GM21390 (cell line): ENCODE measurements around the gene MAGEF1.
"Not testable (repeated sequence)": the region's sequence is repeated elsewhere in the genome, so short reads cannot be mapped to it uniquely, and the experiment has no call there.

Experiments
- ATAC-seq: cut with Tn5 transposase; IDR thresholded peaks from one replicate; pipeline ENCODE4 v1.9.1; 2021; ENCODE audit not compliant: unreplicated experiment

Gene MAGEF1

DNA sequence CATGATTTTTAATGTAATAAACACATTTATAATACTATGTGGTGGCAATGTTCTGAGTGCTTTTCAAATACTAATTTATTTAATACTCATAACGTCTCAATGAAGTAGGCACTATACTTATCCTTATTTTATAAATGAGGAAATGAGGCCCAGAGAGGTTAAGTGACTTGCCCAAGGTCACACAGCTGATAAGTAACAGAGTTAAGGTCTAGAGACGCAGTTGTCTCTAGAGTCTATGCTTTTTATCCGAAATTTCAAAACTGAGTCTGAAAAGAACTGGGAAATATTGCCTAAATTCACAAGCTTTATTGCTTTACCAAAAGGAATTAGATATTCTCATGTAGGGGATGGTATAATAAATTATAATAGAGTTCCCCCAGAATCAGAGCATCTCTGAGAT, 31.4 kb upstream of the MAGEF1 start:
- ATAC-seq = no peak

DNA sequence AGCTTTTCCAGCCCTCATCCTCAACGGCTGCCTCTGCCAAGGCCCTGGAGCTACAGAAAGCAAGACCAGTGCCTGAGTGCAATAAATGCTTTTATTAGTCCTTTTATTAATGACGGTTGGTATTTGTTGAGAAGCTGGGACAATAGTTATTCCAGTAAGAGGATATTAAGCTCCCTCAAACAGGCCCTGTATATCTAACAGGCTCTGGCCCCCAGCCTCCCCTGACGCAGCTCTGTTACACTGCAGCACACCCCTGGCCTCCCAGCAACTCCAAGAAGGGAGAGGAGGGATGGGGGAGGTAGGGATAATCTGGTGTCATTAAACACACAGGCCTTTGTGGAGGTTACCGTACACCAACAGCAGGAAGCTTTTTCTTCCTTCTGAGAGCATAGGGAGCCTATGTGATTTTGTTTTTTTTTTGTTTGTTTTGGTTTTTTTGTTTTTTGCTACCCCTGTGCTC, 30.8 kb upstream of the MAGEF1 start:
- no peak for ATAC-seq

DNA sequence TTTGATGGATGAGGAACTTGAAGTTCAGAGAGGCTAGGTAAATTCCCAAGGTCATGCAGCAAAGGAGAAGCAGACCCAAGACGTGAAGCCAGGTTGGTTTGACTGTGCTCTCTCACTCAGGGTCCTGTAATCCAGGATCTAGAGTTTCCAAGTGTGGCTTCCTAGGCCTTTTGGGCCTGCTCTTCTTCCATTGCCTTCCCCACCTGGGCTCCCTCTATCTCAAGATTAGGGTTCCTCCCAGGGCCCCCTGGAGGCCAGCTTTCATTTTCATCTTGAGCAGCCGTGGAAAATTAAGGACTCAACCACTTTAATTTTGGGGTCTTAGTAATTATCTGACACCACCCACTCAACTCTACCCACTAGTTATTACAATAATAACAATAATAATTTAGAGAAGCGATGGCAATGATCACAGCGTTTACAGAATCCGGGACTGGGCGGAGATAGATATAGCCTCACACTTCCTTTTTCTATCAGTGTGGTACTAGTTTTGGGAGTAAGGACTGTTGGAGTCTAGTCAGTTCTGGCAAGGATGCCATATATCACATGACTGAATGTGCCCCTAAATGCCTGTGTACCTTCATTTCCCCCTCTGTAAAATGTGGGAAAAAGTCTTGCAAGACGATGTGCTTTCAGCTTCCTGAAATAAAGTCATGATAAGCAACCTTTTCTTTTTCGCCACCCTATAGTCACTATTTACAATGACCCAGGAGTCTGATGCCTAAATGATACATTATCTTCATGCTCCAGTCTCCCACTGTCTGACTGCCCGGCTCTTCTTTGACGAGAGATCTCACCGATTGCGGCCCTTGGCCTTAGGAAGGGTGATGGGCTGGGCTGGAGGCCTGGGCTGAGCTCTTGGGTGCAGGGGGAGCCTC, 30.2 kb upstream of the MAGEF1 start:
- no peak for ATAC-seq

DNA sequence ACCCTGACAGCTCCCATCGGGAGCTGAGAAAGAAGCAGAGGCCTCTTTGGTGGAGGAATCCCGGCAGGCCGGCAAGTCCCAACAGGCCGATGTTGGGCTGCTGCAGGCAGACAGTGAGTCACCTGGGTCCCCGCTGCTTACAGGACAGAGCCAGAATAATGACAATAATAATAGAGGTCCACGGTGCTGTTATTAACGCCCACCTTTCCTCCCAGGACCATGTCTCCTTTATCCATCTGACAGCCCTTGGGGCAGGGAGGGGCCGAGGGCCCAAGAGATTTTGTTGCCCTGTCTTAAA, 29.3 kb upstream of the MAGEF1 start:
- ATAC-seq = no peak

DNA sequence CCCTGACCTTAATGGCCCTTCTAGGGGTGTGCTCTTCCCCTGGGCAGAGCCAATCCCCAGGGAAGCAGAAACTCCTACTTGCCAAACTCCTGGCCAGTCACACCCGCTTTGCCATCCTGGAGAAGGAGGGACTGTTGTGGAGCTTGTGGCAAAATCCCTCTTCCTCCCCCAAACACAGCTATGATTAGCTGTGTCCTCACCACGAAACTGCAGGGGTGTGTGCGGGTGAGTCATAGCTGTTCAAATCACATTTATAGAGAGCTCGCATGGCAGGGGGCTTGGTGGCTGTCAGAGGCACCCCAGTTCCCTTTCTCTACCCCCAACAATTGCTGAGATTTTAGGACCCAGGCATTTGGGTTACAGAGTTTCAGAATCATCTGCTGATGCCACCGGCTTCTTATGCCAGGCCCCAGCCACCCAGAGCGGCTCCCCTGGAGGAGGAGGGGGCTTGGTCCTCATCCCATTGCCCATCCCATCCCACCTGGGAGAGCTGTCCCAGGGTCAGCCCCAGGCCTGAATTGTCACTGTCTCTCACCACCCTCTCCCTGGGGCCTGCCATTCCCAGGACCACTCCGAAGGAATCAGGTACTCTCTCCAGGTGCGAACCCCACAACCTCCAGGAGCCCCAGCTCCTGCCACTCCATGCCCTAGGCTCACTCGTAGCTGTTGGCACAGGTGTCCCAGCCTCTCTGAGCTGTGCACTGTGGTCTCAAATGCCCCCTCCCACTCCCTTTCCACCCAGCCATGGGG, 28.8 kb upstream of the MAGEF1 start:
- no peak for ATAC-seq

DNA sequence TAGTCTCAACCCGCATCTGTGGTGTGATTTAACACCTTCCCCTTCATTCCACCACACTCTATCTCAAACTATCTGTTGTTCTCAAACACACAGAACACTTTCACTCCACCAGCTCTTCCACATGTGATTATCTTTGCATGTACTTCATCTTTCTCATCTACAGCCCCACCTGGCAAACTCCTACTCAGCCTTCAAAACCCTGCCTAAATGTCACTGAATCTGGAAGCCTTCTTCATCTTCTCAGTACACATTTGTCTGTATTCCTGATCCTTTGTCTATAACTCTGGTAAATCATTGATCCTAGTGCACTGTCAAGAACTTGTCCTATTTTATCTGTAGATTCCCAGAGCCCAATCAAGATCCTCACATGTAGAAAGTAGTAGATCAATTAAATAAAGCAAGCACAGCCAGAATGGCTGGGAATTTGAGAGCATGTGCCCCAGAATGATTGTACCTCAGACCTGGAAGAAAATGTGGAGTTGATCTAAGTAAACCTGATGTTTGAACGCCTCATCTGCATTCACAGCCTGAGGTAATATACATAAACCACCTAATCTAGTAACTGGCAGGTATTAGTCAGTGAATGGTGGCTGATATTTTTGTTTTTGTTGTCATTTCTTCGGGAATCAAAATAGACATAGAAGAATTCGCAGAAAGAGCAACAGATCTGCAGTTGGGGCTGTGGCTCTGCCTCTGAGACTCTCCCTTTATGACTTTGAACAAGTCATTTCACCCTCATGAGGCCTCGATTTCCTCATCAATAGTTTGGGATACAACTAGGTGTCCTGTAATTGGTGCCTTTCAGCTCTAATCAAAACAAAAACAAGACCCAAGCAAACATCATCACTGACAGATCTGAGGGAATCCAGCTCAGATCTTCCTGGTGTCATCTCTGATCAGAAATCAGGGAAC, 28.0 kb upstream of the MAGEF1 start:
- ATAC-seq = no peak

DNA sequence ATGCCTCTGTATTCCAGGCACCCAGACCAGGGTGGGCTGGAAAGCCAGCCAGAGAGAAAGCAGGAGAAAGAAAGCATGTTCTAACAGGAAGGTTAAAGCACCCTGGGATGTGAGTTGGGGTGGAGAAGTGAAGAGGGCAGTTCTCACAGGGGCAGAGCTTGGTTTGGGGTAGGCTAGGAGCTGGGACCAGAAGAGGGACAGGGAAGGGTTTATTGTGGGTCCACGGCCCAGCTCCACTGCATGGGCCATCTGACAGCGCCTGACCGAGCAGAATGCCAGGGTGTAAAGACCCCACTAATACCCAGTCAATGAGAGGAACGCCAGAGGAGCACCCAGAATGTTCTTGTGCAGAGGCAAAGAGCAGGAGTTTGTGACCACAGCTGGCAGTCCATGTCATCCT, 27.1 kb upstream of the MAGEF1 start:
- no peak for ATAC-seq

DNA sequence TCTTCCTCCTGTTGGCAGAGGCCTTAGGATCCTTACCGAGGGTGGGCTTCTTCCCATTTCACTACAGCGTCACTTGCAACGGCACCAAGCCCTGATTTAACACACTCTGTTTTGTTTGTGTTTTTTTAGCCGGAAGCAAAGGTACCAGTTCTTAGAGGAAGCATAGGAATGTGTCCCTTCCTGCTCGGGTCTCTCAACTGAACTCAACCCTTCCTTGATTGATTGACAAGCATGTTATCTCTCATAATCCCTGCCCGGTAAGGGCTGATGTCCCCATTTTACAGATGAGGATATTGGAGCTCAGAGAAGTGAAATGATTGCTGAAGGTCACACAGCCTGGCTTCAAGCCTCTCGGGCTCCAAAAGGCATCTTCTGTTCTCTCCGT, 26.6 kb upstream of the MAGEF1 start:
- ATAC-seq = no peak

DNA sequence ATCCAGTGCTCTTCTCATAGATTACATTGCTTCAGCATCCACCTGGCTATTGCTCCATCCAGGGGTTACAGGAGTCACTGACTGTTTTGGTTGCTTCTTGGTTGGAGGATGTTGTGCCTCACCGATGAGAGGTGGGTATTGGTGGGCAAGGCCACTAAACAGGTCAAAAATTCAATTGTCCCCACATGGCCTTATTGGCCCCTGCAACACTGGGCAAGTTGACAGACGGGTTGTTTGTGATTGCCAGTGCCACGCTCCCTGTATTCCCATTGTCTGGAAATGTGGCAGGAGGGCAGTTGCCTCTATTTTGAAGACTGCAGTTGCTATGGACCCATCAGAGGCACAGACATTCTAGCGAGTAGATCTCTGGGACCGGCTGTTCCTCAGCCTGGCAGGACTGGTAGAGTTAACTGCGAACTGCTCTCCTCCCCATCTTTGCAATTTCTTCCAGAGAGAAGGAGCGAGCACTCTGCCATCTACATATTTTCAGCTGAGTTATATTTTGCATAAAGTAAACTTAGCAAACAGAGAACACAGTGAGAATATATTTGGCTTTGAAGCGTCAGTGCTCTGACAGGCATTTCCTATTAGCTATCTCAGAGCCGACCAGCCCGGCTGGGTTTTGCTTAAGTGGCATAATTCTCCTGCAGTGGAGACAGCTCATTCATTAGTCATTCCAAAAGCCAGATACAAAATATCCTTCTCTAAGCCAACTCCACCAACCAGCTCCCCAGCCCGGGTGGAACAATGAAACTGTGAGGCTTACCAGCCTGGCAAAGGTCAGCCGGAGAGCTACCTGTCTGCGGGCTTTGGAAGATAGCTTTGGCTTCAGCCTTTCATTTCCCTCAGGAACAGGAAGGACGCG, 26.0 kb upstream of the MAGEF1 start:
- no peak for ATAC-seq

DNA sequence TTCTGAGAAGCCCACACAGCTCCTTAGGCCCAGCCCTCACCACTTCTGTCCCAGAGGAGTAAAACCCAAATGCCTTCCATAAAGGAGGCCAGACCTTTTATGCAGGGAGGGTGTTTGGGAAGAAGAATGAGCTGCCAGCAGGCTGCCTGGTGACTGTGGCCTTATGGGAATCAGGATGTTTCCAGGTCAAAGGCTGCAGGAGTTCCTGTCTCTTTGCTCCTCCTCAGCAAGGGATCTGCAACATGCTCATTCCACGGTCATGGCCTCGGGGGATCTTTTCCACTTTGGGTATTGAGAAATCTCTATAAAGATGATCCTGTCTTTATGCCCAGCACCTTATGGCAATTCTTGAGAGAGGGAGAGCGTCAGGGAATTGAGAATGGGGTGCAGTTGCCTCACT, 25.2 kb upstream of the MAGEF1 start:
- ATAC-seq = no peak

DNA sequence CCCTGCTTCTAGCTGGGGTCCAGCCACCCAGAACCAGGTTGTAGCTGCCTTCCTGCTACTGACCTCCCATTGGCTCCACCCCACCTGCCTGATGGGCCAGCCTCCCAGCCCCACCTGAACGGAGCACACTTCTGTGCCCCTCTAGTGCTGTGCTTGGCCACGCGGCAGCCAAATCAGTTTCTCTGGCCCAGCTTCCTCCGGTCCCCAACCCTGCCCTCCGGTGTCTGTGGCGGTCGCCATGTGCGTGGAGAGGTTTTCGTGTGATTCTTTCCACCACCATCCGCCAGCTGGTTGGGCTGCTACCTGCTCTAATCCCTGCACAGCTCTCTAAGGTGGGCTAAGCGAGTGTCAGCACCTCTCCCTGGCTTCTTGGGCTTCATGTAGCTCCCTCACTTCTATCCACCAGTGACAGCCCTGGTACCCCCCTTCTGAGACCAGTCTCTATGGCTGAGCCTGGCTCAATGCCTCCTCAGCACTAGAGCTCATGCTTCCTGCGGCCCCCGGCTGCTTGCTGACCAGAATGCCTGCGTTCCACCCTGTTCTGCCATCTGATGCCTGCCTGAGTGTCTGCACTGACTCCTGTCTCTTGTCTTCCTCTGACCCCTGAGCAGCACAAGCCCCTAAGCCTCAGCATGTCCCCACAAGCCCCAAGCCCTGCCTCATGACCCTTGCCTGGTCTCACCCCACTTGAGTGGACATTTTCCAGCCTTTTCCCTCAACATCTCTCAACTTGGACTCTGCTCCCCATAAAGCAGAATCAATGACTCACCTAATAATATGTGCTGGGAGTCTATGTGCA, 23.2 kb upstream of the MAGEF1 start:
- ATAC-seq = no peak

DNA sequence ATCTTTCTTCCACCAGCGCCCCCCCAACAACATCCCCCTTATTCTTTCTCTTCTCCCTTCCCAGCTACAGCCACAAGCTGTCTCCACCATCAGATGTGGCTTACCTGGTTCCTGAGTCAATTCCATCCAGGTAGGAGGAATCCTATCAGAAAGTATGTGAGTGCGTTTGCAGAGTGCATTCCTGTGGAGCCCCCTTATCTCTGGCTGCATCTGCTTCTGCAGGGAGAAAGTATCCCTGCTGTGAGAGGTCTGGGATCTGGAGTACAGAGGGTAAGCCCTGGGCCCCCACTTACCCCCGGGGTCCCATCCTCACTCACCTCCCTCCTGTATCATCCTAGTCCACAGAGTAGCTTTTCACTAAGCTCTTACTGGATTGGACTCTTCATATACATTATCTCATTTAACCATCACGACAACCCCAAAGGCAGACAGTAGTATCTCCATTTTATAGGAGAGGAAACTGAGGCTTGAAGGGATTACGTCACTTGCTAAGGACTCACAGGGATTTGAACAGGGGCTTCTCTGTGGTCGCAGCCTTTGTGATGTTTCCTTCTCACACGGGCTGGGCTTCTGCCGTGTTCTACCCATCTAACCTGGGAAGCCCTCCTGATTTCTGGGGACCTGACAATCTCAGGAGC, 22.2 kb upstream of the MAGEF1 start:
- ATAC-seq = no peak

DNA sequence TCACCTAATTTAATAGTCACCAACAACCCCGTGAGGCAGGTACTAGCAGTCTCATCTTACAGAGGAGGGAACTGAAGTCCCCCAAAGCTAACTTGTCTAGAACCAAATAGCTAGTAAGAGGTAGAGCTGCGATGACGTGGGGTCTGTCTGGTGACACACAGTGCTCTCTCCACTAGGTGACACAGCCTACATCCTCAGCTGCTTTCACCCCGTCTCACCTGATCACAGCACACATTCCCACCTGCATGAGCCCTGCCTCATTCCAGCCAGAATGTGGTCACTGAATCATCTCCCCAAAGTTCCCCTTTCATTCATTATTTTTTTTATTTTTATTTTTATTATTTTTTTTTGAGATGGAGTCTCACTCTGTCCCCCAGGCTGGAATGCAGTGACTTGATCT, 21.3 kb upstream of the MAGEF1 start:
- no peak for ATAC-seq

DNA sequence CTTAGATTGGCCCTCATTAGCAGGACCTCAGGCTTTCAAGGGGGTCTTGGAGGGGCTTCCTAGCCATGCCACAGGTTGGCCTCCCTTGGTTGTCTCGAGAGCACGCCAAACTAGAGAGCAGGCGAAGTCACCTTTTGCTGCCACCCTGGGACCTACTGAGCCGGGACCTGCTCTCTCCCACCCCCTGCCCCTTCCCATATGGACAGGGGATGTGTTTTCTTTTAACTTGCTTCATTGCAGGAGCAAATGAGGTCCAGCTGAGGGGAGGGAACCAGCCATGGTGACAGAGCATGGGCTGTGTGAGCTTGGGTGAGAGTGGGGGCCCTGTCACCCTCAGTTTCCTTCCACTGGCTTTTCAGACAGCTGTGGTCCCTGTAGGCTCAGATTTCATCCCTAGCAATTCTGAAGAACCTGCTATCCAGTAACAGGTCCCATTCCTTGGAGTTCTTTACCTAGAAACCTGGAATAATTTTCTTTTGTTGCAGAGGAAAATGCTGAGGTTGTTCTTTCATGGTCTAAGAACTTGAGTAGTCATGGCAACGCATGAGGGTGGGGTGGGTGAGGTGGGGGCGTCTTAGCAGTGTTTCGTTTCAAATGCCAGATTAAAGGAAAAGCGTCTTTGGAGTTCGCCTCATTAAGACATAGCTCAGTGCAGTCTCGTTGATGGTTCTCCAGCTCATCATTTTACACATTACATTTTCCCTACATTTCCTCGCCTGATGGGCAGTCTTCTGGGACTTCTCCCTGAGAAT, 20.1 kb upstream of the MAGEF1 start:
- ATAC-seq = no peak

DNA sequence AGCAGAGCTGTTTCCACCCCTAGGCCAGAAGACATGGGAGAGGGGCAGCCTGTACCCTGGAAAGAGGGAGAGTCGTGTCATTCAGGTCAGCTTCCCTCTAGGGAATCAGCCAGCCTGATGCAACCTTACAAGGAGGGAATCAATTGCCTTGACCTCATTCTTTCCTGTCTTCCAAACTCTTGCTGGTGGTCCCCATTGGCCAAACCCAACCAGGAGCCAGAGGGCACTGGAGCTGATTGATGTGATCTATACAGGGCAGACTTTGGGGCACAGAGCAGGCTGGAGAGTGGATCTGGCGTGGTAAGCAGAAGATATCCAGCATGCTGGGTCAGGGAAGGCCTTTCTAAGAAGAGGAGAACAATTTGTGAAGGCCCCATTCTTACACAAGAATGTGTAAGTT, 19.1 kb upstream of the MAGEF1 start:
- no peak for ATAC-seq

DNA sequence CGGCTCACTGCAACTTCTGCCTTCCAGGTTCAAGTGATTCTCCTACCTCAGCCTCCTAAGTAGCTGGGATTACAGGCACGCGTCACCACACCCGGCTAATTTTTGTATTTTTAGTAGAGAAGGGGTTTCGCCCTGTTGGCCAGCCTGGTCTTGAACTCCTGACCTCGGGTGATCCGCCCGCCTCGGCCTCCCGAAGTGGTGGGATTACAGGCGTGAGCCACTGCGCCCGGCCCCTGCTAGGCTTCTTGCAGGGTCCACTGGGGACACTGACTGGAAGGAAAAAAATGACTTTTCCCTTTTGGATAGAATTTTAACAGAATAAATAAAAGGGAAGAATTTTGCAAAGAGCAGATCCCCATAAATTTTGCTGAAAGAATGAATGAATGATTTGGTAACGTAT, 17.3 kb upstream of the MAGEF1 start:
- not testable (repeated sequence) for ATAC-seq

DNA sequence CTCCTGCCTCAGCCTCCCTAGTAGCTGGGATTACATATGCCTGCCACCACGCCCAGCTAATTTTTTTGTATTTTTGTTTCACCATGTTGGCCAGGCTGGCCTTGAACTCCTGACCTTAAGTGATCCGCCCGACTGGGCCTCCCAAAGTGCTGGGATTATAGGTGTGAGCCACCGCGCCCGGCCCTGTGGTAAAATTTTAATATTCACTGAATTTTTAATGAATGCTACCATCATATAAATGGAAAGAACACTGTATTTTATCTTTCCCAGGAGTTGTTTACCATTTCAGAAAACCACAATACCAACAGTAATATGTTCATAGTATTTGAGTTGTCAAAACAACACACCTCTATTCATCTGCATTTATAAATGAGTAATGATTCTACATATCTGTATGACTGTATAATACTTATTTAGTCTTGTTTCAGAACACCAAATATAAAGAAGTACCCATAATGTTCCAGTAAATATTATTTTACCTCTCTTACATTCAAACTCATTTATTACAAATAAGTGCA, 16.2 kb upstream of the MAGEF1 start:
- no peak for ATAC-seq

DNA sequence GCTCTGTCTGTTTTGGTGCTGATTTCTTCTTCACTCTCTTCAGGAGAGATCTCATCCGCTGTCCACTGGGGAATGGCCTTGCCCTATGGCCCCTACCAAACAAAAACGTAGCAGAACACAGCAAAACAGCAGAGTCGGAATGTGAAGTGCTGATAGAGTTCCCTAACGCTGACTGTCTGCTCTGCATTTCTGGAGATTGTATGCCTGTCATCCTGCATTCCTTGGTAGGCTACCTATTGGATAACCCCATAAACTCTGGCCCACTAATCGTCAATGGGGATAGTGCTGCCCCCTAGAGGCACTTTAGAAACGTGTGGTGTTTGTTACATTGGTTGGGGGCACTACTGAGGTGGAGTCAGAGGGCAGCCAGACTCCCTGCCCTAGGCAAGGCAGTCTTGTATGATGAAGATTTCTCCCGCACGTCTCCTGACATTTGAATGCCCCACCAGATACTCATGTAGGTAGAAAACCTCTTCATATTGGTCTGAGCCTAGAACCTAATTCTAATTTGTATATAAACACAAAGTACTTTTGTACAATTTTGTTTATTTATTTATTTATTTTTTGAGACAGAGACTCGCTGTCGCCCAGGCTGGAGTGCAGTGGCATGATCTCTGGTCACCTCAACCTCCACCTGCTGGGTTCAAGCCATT, 15.6 kb upstream of the MAGEF1 start:
- ATAC-seq = no peak
